ENCODE data around the gene LMBR1. TPM values are rescaled to one million over a fixed set of nuclear protein-coding genes. Genes with fewer than 3 reads are reported as not detected.
"Not testable (repeated sequence)": the region's sequence is repeated elsewhere in the genome, so short reads cannot be mapped to it uniquely, and the experiment has no call there.

Gene LMBR1
- total and polyA plus RNA-seq, 2 donors (not counting 1 experiment from before 2014, with no cell fraction given), result 30.8 to 41.6 TPM

GRCh38 chr7:156865493-156865892 lies 27.5 kb downstream of the LMBR1 start:
- no peaks in the 10 kb centered on the region for H3K79me2 ChIP-seq (ENCODE audit: control insufficient read depth, insufficient read depth, low read length)
- H4K20me1 ChIP-seq (ENCODE audit: control insufficient read depth, extremely low read depth, insufficient read depth, low read length), result no peaks in the 10 kb centered on the region
- H3K4me3 ChIP-seq (replicated peaks in 1 of 4; ENCODE audit: control extremely low read depth in 1 of 4, insufficient read depth in 1 of 4, low read depth in 3 of 4, low read length in 4 of 4), result no peak overlapping the region
- no peak overlapping the region for H3K9ac ChIP-seq (ENCODE audit: insufficient read depth, low read length)
- no peaks in the 10 kb centered on the region for H3K9me3 ChIP-seq (ENCODE audit: control insufficient read depth, insufficient read depth, low read depth, low read length)
- H3K4me1 ChIP-seq (ENCODE audit: control insufficient read depth, extremely low read depth, insufficient read depth, low read length), result no peaks in the 10 kb centered on the region
- H3K27me3 ChIP-seq (ENCODE audit: control insufficient read depth, insufficient read depth, low read length), result no peaks in the 10 kb centered on the region
- H3K27ac ChIP-seq (ENCODE audit: insufficient read depth, low read length), result no peak overlapping the region
- no peak for DNase-seq (ENCODE audit: low read depth in 2 of 2)
- H3K36me3 ChIP-seq (ENCODE audit: control insufficient read depth, insufficient read depth, low read length), result no peaks in the 10 kb centered on the region
- H3K4me2 ChIP-seq (ENCODE audit: extremely low read depth, insufficient read depth, low read length), result no peak overlapping the region
- no peak for TF ChIP-seq CTCF (conservative IDR thresholded peaks at IDR 0.05 in 1 of 2, IDR thresholded peaks at IDR 0.05 in 1 of 2; ENCODE audit: low read depth in 1 of 2, low read length in 2 of 2)
- TF ChIP-seq EZH2 (IDR thresholded peaks at IDR 0.05; ENCODE audit: low read length, missing control alignments), result no peak
- H2AFZ ChIP-seq (ENCODE audit: low read length), result no peak overlapping the region

GRCh38 chr7:156862022-156862421 lies 31.0 kb downstream of the LMBR1 start:
- not testable (repeated sequence) for H2AFZ ChIP-seq (ENCODE audit: low read length); H3K9me3 ChIP-seq (ENCODE audit: control insufficient read depth, insufficient read depth, low read depth, low read length); H4K20me1 ChIP-seq (ENCODE audit: control insufficient read depth, extremely low read depth, insufficient read depth, low read length); H3K79me2 ChIP-seq (ENCODE audit: control insufficient read depth, insufficient read depth, low read length); DNase-seq (ENCODE audit: low read depth in 2 of 2); H3K4me2 ChIP-seq (ENCODE audit: extremely low read depth, insufficient read depth, low read length); H3K27me3 ChIP-seq (ENCODE audit: control insufficient read depth, insufficient read depth, low read length); H3K4me3 ChIP-seq (replicated peaks in 1 of 4; ENCODE audit: control extremely low read depth in 1 of 4, insufficient read depth in 1 of 4, low read depth in 3 of 4, low read length in 4 of 4); H3K4me1 ChIP-seq (ENCODE audit: control insufficient read depth, extremely low read depth, insufficient read depth, low read length); H3K27ac ChIP-seq (ENCODE audit: insufficient read depth, low read length); H3K9ac ChIP-seq (ENCODE audit: insufficient read depth, low read length); H3K36me3 ChIP-seq (ENCODE audit: control insufficient read depth, insufficient read depth, low read length)

GRCh38 chr7:156861212-156861611 lies 31.8 kb downstream of the LMBR1 start:
- no peaks in the 10 kb centered on the region for H3K9me3 ChIP-seq (ENCODE audit: control insufficient read depth, insufficient read depth, low read depth, low read length)
- H3K4me2 ChIP-seq (ENCODE audit: extremely low read depth, insufficient read depth, low read length), result no peak overlapping the region
- no peak overlapping the region for H3K27ac ChIP-seq (ENCODE audit: insufficient read depth, low read length)
- no peaks in the 10 kb centered on the region for H3K79me2 ChIP-seq (ENCODE audit: control insufficient read depth, insufficient read depth, low read length)
- no peak for DNase-seq (ENCODE audit: low read depth in 2 of 2)
- no peaks in the 10 kb centered on the region for H4K20me1 ChIP-seq (ENCODE audit: control insufficient read depth, extremely low read depth, insufficient read depth, low read length)
- H3K27me3 ChIP-seq (ENCODE audit: control insufficient read depth, insufficient read depth, low read length), result no peaks in the 10 kb centered on the region
- TF ChIP-seq EZH2 (IDR thresholded peaks at IDR 0.05; ENCODE audit: low read length, missing control alignments) (no peak), CTCF (conservative IDR thresholded peaks at IDR 0.05 in 1 of 2, IDR thresholded peaks at IDR 0.05 in 1 of 2; ENCODE audit: low read depth in 1 of 2, low read length in 2 of 2) (no peak)
- no peaks in the 10 kb centered on the region for H3K4me1 ChIP-seq (ENCODE audit: control insufficient read depth, extremely low read depth, insufficient read depth, low read length)
- H3K9ac ChIP-seq (ENCODE audit: insufficient read depth, low read length), result no peak overlapping the region
- H2AFZ ChIP-seq (ENCODE audit: low read length), result no peak overlapping the region
- no peak overlapping the region for H3K4me3 ChIP-seq (replicated peaks in 1 of 4; ENCODE audit: control extremely low read depth in 1 of 4, insufficient read depth in 1 of 4, low read depth in 3 of 4, low read length in 4 of 4)
- H3K36me3 ChIP-seq (ENCODE audit: control insufficient read depth, insufficient read depth, low read length), result no peaks in the 10 kb centered on the region

GRCh38 chr7:156860099-156860498 lies 32.9 kb downstream of the LMBR1 start:
- H3K4me1 ChIP-seq (ENCODE audit: control insufficient read depth, extremely low read depth, insufficient read depth, low read length); H3K79me2 ChIP-seq (ENCODE audit: control insufficient read depth, insufficient read depth, low read length): not testable (repeated sequence)

More at GRCh38 chr7:156860099-156860498, 32.9 kb downstream of the LMBR1 start:
- not testable (repeated sequence) for H3K9ac ChIP-seq (ENCODE audit: insufficient read depth, low read length); H3K4me3 ChIP-seq (replicated peaks in 1 of 4; ENCODE audit: control extremely low read depth in 1 of 4, insufficient read depth in 1 of 4, low read depth in 3 of 4, low read length in 4 of 4); DNase-seq (ENCODE audit: low read depth in 2 of 2); H3K9me3 ChIP-seq (ENCODE audit: control insufficient read depth, insufficient read depth, low read depth, low read length); H3K4me2 ChIP-seq (ENCODE audit: extremely low read depth, insufficient read depth, low read length); H3K36me3 ChIP-seq (ENCODE audit: control insufficient read depth, insufficient read depth, low read length); H2AFZ ChIP-seq (ENCODE audit: low read length); H3K27me3 ChIP-seq (ENCODE audit: control insufficient read depth, insufficient read depth, low read length); H3K27ac ChIP-seq (ENCODE audit: insufficient read depth, low read length); H4K20me1 ChIP-seq (ENCODE audit: control insufficient read depth, extremely low read depth, insufficient read depth, low read length)

Data from fibroblast of lung (primary cell).